GM12878 (cell line): ENCODE data around the gene CCHCR1. TPM values are rescaled to one million over a fixed set of nuclear protein-coding genes. Genes with fewer than 3 reads are reported as not detected.

Experiments used
- ATAC-seq: fragments of 200-7000 bp; cut with Tn5 transposase; 3 replicates; pipeline ENCODE4 v1.9.1; 2020; ENCODE audit warnings: mild to moderate bottlenecking, moderate library complexity
- BruUV-seq: library from RNA; stranded (reverse); fragments of 400-500 nt; replicated peaks from 2 replicates; lab custom pipeline; 2021; lab: Mats Ljungman, UMichigan
- CTCF ChIA-PET: fragments of 300-600 bp; sonication (Branson Sonifier 250); formaldehyde crosslinking; extraction: SDS; loops from one replicate; lab custom pipeline; 2021; ENCODE audit warnings: inconsistent platforms; lab: Yijun Ruan, JAX
- POLR2A ChIA-PET: fragments of 350-600 bp; formaldehyde crosslinking; extraction: SDS; loops from one replicate; lab custom pipeline; 2021; ENCODE audit warnings: inconsistent platforms; lab: Charles Lee
- RAD21 ChIA-PET: fragments of 300-600 bp; sonication (Branson Sonifier 250); formaldehyde crosslinking; loops from one replicate; lab custom pipeline; 2023; ENCODE audit warnings: antibody characterized with exemption; ENCODE audit not compliant: unreplicated experiment; lab: Charles Lee
- SMC1A ChIA-PET: fragments of 300-600 bp; sonication (Branson Sonifier 250); formaldehyde crosslinking; loops from one replicate; lab custom pipeline; 2023; ENCODE audit not compliant: unreplicated experiment, uncharacterized antibody; lab: Charles Lee
- DNase-seq: peaks from one replicate; pipeline ENCODE4 v3.0.0-alpha.2; 2011; ENCODE audit warnings: low read depth, low spot score
- FAIRE-seq: peaks from 3 replicates; lab custom pipeline; 2011; peaks lifted over from hg19 to GRCh38; lab: Jason Lieb, UNC
- H2AFZ ChIP-seq: 2 replicates; pipeline ENCODE4 v1.6.0; 2011; ENCODE audit warnings: low read depth, low read length, control low read depth; ENCODE audit not compliant: control insufficient read depth
- H3K27ac ChIP-seq: 2 replicates; pipeline ENCODE4 v1.5.1; 2011; ENCODE audit warnings: control low read depth; ENCODE audit not compliant: control insufficient read depth, insufficient read depth
- H3K27me3 ChIP-seq, 2 experiments: replicated peaks in 1 of 2; 2 replicates each; pipeline versions ENCODE4 v1.6.0 to v1.6.1; 2011; ENCODE audit warnings: low read length in 1 of 2; ENCODE audit not compliant: control insufficient read depth in 2 of 2, insufficient read depth in 2 of 2
- H3K36me3 ChIP-seq, 2 experiments: 2 replicates each; pipeline ENCODE4 v1.5.1; 2011; ENCODE audit warnings: low read length in 1 of 2; ENCODE audit not compliant: control insufficient read depth in 2 of 2, insufficient read depth in 2 of 2
- H3K4me1 ChIP-seq: 2 replicates; pipeline ENCODE4 v1.6.1; 2011; ENCODE audit warnings: mild to moderate bottlenecking, low read length, moderate library complexity, mixed read lengths; ENCODE audit not compliant: control insufficient read depth, insufficient read depth
- H3K4me2 ChIP-seq: 2 replicates; pipeline ENCODE4 v1.6.0; 2011; ENCODE audit warnings: control low read depth; ENCODE audit not compliant: control insufficient read depth, insufficient read depth
- H3K4me3 ChIP-seq: fragments of 200-600 bp; sonication (generic); 2 replicates; pipeline ENCODE4 v1.5.1; 2016
- H3K79me2 ChIP-seq: 2 replicates; pipeline ENCODE4 v1.6.0; 2011; ENCODE audit warnings: low read length; ENCODE audit not compliant: control insufficient read depth, insufficient read depth
- H3K9ac ChIP-seq: 2 replicates; pipeline ENCODE4 v1.8.0; 2011; ENCODE audit warnings: low read length, control low read depth, mixed read lengths; ENCODE audit not compliant: control insufficient read depth, insufficient read depth
- H3K9me3 ChIP-seq: replicated peaks from 3 replicates; pipeline ENCODE4 v1.5.1; 2011; ENCODE audit warnings: mild to moderate bottlenecking, low read length; ENCODE audit not compliant: control insufficient read depth, insufficient read depth
- H4K20me1 ChIP-seq: 2 replicates; pipeline ENCODE4 v1.6.0; 2011; ENCODE audit not compliant: control insufficient read depth, insufficient read depth
- IRF5 ChIP-seq: fragments of 450-650 bp; IDR thresholded peaks from 2 replicates; pipeline ENCODE4 v1.6.1; 2017; ENCODE audit warnings: borderline replicate concordance
- SIX5 ChIP-seq: IDR thresholded peaks from 2 replicates; pipeline ENCODE4 v1.6.1; 2011; ENCODE audit warnings: mild to moderate bottlenecking, low read depth, low read length, moderate library complexity; ENCODE audit not compliant: severe bottlenecking
- ZSCAN29 ChIP-seq: fragments of 450-650 bp; IDR thresholded peaks from 2 replicates; pipeline ENCODE4 v1.6.1; 2017; ENCODE audit warnings: mild to moderate bottlenecking, moderate library complexity
- ZZZ3 ChIP-seq: IDR thresholded peaks from 2 replicates; pipeline ENCODE4 v1.6.1; 2011; ENCODE audit warnings: low read depth; ENCODE audit not compliant: control insufficient read depth, insufficient read length
- WGBS: methylation state at CpG from one replicate; pipeline ENCODE4 v1.1.6; 2016; ENCODE audit warnings: low lambda C conversion rate; ENCODE audit not compliant: insufficient replicate concordance, insufficient coverage; ENCODE audit errors: missing lambda C conversion rate; 5-methylcytosine and 5-hydroxymethylcytosine counted together
- in situ Hi-C: fragments of 300-500 bp; cut with MboI; formaldehyde crosslinking; loops from 9 replicates; pipeline ENCODE4 v1.14.3; 2018; ENCODE audit warnings: mixed read lengths
- intact Hi-C: fragments of 100-400 bp; cut with micrococcal nuclease; formaldehyde crosslinking; loops from one replicate; pipeline ENCODE4 v1.14.2; 2022; ENCODE audit not compliant: unreplicated experiment
- polyA plus RNA-seq, 11 experiments: library from polyadenylated mRNA; depleted of rRNA in 4 of 11; unstranded in 6 of 11; stranded (reverse) in 5 of 11; fragments of >200 nt; fragmentation: Nextera tagmentation in 4 of 11; fragmentation: Illumina TruSeq in 1 of 11; extraction: Ambion mirVana in 4 of 11; extraction: Trizol in 1 of 11; gene quantifications; 1 replicate in 1 of 11; 2 replicates in 10 of 11; pipeline versions ENCODE4 v1.2.1 to v1.2.3, GENCODE V29; 2011 to 2016; ENCODE audit warnings: inconsistent platforms in 2 of 11, missing spikeins in 2 of 11, low read depth in 1 of 11
- total RNA-seq, 4 experiments: library from RNA; depleted of rRNA in 3 of 4; stranded (reverse); fragments of >200 nt in 3 of 4; fragmentation: Illumina TruSeq in 1 of 4; extraction: Trizol in 1 of 4; gene quantifications; 2 replicates each; pipeline versions ENCODE4 v1.2.1 to v1.2.3, GENCODE V29; 2013 to 2021
- TF ChIP-seq, protein P1 (sequence below): fragments of 450-650 bp; IDR thresholded peaks from 2 replicates; pipeline ENCODE4 v1.6.1; 2018; ENCODE audit warnings: mild to moderate bottlenecking, low read depth, moderate library complexity; ENCODE audit not compliant: partially characterized antibody
- TF ChIP-seq, protein P2 (sequence below): fragments of 150-350 bp; IDR thresholded peaks from 2 replicates; pipeline ENCODE4 v1.6.1; 2016; ENCODE audit warnings: low read depth, low read length

The CCHCR1 gene
- total and polyA plus RNA-seq, 10 of the 15 experiments (the other 5 are each of a cell fraction or from before 2014, with no cell fraction given), result 1.0 to 35.2 (median 24.7) TPM

- TF ChIP-seq, protein P1, sequence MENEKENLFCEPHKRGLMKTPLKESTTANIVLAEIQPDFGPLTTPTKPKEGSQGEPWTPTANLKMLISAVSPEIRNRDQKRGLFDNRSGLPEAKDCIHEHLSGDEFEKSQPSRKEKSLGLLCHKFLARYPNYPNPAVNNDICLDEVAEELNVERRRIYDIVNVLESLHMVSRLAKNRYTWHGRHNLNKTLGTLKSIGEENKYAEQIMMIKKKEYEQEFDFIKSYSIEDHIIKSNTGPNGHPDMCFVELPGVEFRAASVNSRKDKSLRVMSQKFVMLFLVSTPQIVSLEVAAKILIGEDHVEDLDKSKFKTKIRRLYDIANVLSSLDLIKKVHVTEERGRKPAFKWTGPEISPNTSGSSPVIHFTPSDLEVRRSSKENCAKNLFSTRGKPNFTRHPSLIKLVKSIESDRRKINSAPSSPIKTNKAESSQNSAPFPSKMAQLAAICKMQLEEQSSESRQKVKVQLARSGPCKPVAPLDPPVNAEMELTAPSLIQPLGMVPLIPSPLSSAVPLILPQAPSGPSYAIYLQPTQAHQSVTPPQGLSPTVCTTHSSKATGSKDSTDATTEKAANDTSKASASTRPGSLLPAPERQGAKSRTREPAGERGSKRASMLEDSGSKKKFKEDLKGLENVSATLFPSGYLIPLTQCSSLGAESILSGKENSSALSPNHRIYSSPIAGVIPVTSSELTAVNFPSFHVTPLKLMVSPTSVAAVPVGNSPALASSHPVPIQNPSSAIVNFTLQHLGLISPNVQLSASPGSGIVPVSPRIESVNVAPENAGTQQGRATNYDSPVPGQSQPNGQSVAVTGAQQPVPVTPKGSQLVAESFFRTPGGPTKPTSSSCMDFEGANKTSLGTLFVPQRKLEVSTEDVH, result no peak
- TF ChIP-seq SIX5 (no peak), ZZZ3 (no peak), ZSCAN29 (no peak), IRF5 (no peak)
Measured at GRCh38 chr6:31111712-31112111, 45.9 kb downstream of the CCHCR1 start (continued).

GRCh38 chr6:31110825-31111582 is 46.6 kb downstream of the CCHCR1 start:
- TF ChIP-seq ZSCAN29, result no peak
- TF ChIP-seq, protein P2, sequence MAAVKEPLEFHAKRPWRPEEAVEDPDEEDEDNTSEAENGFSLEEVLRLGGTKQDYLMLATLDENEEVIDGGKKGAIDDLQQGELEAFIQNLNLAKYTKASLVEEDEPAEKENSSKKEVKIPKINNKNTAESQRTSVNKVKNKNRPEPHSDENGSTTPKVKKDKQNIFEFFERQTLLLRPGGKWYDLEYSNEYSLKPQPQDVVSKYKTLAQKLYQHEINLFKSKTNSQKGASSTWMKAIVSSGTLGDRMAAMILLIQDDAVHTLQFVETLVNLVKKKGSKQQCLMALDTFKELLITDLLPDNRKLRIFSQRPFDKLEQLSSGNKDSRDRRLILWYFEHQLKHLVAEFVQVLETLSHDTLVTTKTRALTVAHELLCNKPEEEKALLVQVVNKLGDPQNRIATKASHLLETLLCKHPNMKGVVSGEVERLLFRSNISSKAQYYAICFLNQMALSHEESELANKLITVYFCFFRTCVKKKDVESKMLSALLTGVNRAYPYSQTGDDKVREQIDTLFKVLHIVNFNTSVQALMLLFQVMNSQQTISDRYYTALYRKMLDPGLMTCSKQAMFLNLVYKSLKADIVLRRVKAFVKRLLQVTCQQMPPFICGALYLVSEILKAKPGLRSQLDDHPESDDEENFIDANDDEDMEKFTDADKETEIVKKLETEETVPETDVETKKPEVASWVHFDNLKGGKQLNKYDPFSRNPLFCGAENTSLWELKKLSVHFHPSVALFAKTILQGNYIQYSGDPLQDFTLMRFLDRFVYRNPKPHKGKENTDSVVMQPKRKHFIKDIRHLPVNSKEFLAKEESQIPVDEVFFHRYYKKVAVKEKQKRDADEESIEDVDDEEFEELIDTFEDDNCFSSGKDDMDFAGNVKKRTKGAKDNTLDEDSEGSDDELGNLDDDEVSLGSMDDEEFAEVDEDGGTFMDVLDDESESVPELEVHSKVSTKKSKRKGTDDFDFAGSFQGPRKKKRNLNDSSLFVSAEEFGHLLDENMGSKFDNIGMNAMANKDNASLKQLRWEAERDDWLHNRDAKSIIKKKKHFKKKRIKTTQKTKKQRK, result no peak
- Histone ChIP-seq H3K27me3 (peaks cover 0 to 1% of the 10 kb centered on the region in 2 experiments; a peak in 3 of 4 replicates), H4K20me1 (no peaks in the 10 kb centered on the region), H3K79me2 (no peaks in the 10 kb centered on the region), H3K36me3 (no peaks in the 10 kb centered on the region), H3K4me2 (no peak overlapping the region), H3K9me3 (no peaks in the 10 kb centered on the region), H3K4me1 (no peaks in the 10 kb centered on the region), H2AFZ (no peak overlapping the region), H3K4me3 (no peak overlapping the region), H3K9ac (no peak overlapping the region), H3K27ac (no peak overlapping the region)
- no peak for ATAC-seq
- no peak for FAIRE-seq
- in situ Hi-C loops, result no loop called here
- DNase-seq, result no peak
- CTCF ChIA-PET, result interaction anchor here (1.4 kb wide), 1 partner anchor 31 kb away, joined by 5 read pairs; no protein-coding TSS in a partner anchor
- WGBS, result 31% methylated on average over 11 of the region's 11 CpGs
- SMC1A ChIA-PET, result no interaction called here
- POLR2A ChIA-PET, result no interaction called here
- intact Hi-C loops, result no loop called here
- RAD21 ChIA-PET, result no interaction called here
- BruUV-seq, result no TSS peak
